Karpas-422 (cell line): ENCODE data around the gene CSRNP3. TPM values are rescaled to one million over a fixed set of nuclear protein-coding genes. Genes with fewer than 3 reads are reported as not detected.
"Not testable (repeated sequence)": the region's sequence is repeated elsewhere in the genome, so short reads cannot be mapped to it uniquely, and the experiment has no call there.

Experiments used
- DNase-seq: peaks from one replicate; pipeline ENCODE4 v3.0.0-alpha.2; 2015
- H2AFZ ChIP-seq: fragments of 200-600 bp; sonication (generic); 2 replicates; pipeline ENCODE4 v1.6.1; 2014; ENCODE audit warnings: antibody characterized with exemption, low read length, mixed read lengths
- H3K27ac ChIP-seq: fragments of 200-600 bp; sonication (generic); 2 replicates; pipeline ENCODE4 v1.5.1; 2014; ENCODE audit warnings: mild to moderate bottlenecking, low read length, moderate library complexity
- H3K27me3 ChIP-seq: fragments of 200-600 bp; sonication (generic); 2 replicates; pipeline ENCODE4 v1.6.1; 2014; ENCODE audit warnings: low read length, mixed read lengths
- H3K36me3 ChIP-seq: fragments of 200-600 bp; sonication (generic); 2 replicates; pipeline ENCODE4 v1.6.1; 2014; ENCODE audit warnings: low read length, mixed read lengths; ENCODE audit not compliant: insufficient read depth
- H3K4me1 ChIP-seq: fragments of 200-600 bp; sonication (generic); 2 replicates; pipeline ENCODE4 v1.6.1; 2014; ENCODE audit warnings: mild to moderate bottlenecking, low read length, mixed read lengths
- H3K4me2 ChIP-seq: fragments of 200-600 bp; sonication (generic); 2 replicates; pipeline ENCODE4 v1.6.1; 2014; ENCODE audit warnings: low read length, low read depth, mild to moderate bottlenecking; ENCODE audit not compliant: poor library complexity, severe bottlenecking
- H3K4me3 ChIP-seq: fragments of 200-600 bp; sonication (generic); 2 replicates; pipeline ENCODE4 v1.5.1; 2014; ENCODE audit warnings: mild to moderate bottlenecking, antibody characterized with exemption, low read length, mixed read lengths
- H3K79me2 ChIP-seq: fragments of 200-600 bp; sonication (generic); 2 replicates; pipeline ENCODE4 v1.6.1; 2014; ENCODE audit warnings: mild to moderate bottlenecking, low read length, mixed read lengths
- H3K9ac ChIP-seq: fragments of 200-600 bp; sonication (generic); 2 replicates; pipeline ENCODE4 v1.6.0; 2014; ENCODE audit warnings: low read length
- H3K9me2 ChIP-seq: fragments of 200-600 bp; sonication (generic), shearing (Covaris generic); replicated peaks from 2 replicates; pipeline ENCODE4 v1.6.0; 2014; ENCODE audit warnings: mild to moderate bottlenecking, low read length, moderate library complexity; ENCODE audit not compliant: insufficient read depth
- H3K9me3 ChIP-seq: fragments of 300-700, 200-600 bp; sonication (generic); 2 replicates; pipeline ENCODE4 v1.6.1; 2014; ENCODE audit warnings: low read length, mixed read lengths
- H4K20me1 ChIP-seq: fragments of 200-600 bp; sonication (generic); 2 replicates; pipeline ENCODE4 v1.6.1; 2014; ENCODE audit warnings: mild to moderate bottlenecking, antibody characterized with exemption, low read length, low read depth; ENCODE audit not compliant: insufficient read depth
- total RNA-seq: library from RNA; depleted of rRNA; stranded (reverse); fragments of >200 nt; shearing (Covaris generic); gene quantifications from 2 replicates; pipeline ENCODE4 v1.2.3, GENCODE V29; 2014; ENCODE audit warnings: low replicate concordance

The CSRNP3 gene
- total RNA-seq, 1 experiment from 2014 or later = 16.8 TPM

DNA sequence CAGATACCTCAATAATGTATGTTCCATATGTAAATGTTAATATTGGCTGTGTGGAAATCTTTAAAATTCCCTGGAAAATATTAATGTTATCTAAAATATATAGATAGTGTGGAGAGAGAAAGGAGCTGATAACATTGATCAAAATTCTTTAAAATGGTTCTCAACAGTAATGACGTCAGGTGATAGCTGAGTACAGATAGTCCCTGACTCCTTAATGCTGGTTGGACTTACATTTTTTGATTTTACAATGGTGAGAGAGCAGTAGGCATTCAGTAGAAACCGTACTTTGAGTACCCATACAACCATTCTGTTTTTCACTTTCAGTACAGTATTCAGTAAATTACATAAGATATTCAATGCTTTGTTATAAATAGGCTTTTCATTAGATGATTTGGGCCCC is 177.9 kb downstream of the CSRNP3 start:
- Histone ChIP-seq H4K20me1 (no peaks in the 10 kb centered on the region), H3K9me3 (no peaks in the 10 kb centered on the region), H3K4me1 (no peaks in the 10 kb centered on the region), H3K36me3 (no peaks in the 10 kb centered on the region), H3K79me2 (peaks cover 22% of the 10 kb centered on the region), H3K27me3 (no peaks in the 10 kb centered on the region), H3K4me3 (no peak overlapping the region), H3K9ac (no peak overlapping the region), H3K9me2 (no peaks in the 10 kb centered on the region), H3K4me2 (no peak overlapping the region), H3K27ac (no peak overlapping the region), H2AFZ (no peak overlapping the region)
- no peak for DNase-seq

GRCh38 chr2:165648801-165649200 is 179.3 kb downstream of the CSRNP3 start:
- Histone ChIP-seq H3K9me3 (no peaks in the 10 kb centered on the region), H3K27ac (no peak overlapping the region), H3K4me2 (no peak overlapping the region), H3K36me3 (no peaks in the 10 kb centered on the region), H4K20me1 (no peaks in the 10 kb centered on the region), H2AFZ (no peak overlapping the region), H3K27me3 (no peaks in the 10 kb centered on the region), H3K79me2 (peaks cover 22% of the 10 kb centered on the region), H3K4me3 (no peak overlapping the region), H3K9me2 (no peaks in the 10 kb centered on the region), H3K4me1 (no peaks in the 10 kb centered on the region), H3K9ac (no peak overlapping the region)
- no peak for DNase-seq

DNA sequence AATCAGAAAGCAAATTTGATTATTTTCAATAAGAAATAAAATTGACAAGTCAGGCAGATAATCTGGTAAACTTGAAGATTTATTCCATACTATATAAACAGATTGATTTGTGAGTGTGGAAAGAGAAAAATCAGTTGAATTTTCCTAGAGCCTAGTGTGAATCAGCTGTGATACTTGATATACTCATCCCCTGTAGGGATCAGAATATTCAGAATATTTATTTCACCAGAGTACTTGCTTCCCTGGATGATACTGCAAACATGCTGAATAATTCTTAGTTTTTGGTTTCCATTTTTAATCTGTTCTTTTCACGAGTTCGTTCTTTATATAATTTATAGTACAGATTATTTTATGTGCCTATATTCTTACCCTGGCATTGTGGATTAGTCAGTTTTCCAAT is 181.7 kb downstream of the CSRNP3 start:
- no peak overlapping the region for H3K4me2 ChIP-seq
- H3K27me3 ChIP-seq = no peaks in the 10 kb centered on the region
- no peak for DNase-seq
- H3K9me2 ChIP-seq = no peaks in the 10 kb centered on the region
- H4K20me1 ChIP-seq = no peaks in the 10 kb centered on the region
- no peaks in the 10 kb centered on the region for H3K9me3 ChIP-seq
- no peaks in the 10 kb centered on the region for H3K4me1 ChIP-seq
- no peak overlapping the region for H3K9ac ChIP-seq
- H2AFZ ChIP-seq = no peak overlapping the region
- H3K27ac ChIP-seq = no peak overlapping the region
- H3K36me3 ChIP-seq = no peaks in the 10 kb centered on the region
- no peak overlapping the region for H3K4me3 ChIP-seq
- H3K79me2 ChIP-seq = peaks cover 21% of the 10 kb centered on the region

DNA sequence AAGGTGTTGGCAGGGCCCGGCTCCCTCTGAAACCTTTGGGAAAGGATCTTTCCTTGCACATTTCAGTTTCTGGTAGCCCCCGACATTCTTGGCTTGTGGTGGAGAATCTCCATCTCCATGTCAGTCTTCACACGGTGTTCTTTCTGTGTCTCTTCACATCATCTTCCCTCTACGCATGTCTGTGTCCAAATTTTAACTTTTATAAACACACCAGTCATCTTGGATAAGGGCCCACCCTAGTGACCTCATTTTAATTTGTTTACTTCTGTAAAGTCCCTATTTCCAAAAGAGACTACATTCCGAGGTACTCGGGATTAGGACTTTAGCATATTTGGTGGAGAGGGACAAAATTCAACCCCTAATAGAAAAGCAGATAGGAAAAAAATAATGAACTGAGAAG is 186.2 kb downstream of the CSRNP3 start:
- no peak overlapping the region for H3K4me3 ChIP-seq
- H3K4me2 ChIP-seq = no peak overlapping the region
- H3K79me2 ChIP-seq = 0 out of 2 replicates have a peak, but pooled peaks cover 5% of the 10 kb centered on the region
- no peak for DNase-seq
- no peak overlapping the region for H2AFZ ChIP-seq
- no peak overlapping the region for H3K9ac ChIP-seq
- no peaks in the 10 kb centered on the region for H3K4me1 ChIP-seq
- H4K20me1 ChIP-seq = no peaks in the 10 kb centered on the region
- H3K36me3 ChIP-seq = no peaks in the 10 kb centered on the region
- no peaks in the 10 kb centered on the region for H3K9me2 ChIP-seq
- no peaks in the 10 kb centered on the region for H3K9me3 ChIP-seq
- no peak overlapping the region for H3K27ac ChIP-seq
- H3K27me3 ChIP-seq = no peaks in the 10 kb centered on the region

DNA sequence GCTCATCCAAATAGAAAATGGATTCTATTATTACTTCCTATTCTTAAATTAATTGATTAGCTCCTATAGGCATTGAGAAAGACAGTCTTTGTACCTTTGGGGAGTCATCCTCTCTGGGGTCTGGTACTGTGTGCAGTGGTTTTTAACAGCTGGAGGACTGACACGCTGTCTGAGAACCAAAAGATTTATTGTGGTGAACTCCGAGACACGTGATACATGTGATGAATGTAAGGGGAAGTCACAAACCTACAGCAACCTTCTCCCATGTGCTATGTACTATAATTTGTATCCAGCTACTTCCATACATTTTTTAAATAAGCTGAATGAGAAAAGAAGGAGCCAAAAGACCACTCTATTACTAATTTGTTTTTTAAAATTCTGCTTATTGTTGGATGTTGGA is 190.9 kb downstream of the CSRNP3 start:
- H2AFZ ChIP-seq = no peak overlapping the region

DNA sequence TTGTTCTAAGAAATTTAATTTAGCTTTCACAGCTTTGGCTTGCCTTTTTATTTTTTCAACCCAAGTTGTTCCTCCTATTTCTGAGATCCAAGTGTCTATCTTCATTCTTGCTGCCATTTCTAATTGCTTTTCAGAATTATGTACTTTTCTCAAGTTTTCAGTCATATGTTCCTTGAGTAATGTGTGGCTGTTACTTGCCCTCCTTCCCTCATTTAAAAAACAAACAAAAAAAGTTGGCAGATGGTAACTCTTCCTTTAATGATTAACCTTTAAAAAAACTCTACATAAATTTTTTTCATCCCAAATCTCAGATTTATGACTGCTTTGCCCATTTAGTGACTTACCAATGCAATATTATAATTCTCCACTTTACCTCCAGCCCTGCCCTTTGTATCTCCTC is 193.2 kb downstream of the CSRNP3 start:
- Histone ChIP-seq H3K9ac (no peak overlapping the region), H3K9me3 (no peaks in the 10 kb centered on the region), H3K4me1 (no peaks in the 10 kb centered on the region), H3K4me2 (no peak overlapping the region), H3K27me3 (no peaks in the 10 kb centered on the region), H3K36me3 (peaks cover 8% of the 10 kb centered on the region; the same call in 1 of the 2 replicates), H4K20me1 (no peaks in the 10 kb centered on the region), H3K9me2 (no peaks in the 10 kb centered on the region), H3K27ac (no peak overlapping the region), H3K4me3 (no peak overlapping the region), H3K79me2 (no peaks in the 10 kb centered on the region), H2AFZ (no peak overlapping the region)
- DNase-seq = no peak

More for the DNA sequence above, 190.9 kb downstream of the CSRNP3 start:
- Histone ChIP-seq H3K36me3 (peaks cover 8% of the 10 kb centered on the region; the same call in 1 of the 2 replicates), H3K4me2 (no peak overlapping the region), H3K4me3 (no peak overlapping the region), H3K27me3 (no peaks in the 10 kb centered on the region), H3K9me3 (no peaks in the 10 kb centered on the region), H3K9ac (no peak overlapping the region), H3K4me1 (no peaks in the 10 kb centered on the region), H3K9me2 (no peaks in the 10 kb centered on the region), H3K27ac (no peak overlapping the region), H4K20me1 (no peaks in the 10 kb centered on the region), H3K79me2 (no peaks in the 10 kb centered on the region)
- no peak for DNase-seq

GRCh38 chr2:165665614-165666013 is 196.1 kb downstream of the CSRNP3 start:
- peaks cover 10% of the 10 kb centered on the region for H3K36me3 ChIP-seq
- no peak overlapping the region for H3K9ac ChIP-seq
- H4K20me1 ChIP-seq = no peaks in the 10 kb centered on the region
- H3K9me2 ChIP-seq = no peaks in the 10 kb centered on the region
- no peak overlapping the region for H2AFZ ChIP-seq
- no peak overlapping the region for H3K27ac ChIP-seq
- DNase-seq = no peak
- H3K79me2 ChIP-seq = no peaks in the 10 kb centered on the region
- H3K9me3 ChIP-seq = no peaks in the 10 kb centered on the region
- H3K27me3 ChIP-seq = no peaks in the 10 kb centered on the region
- no peak overlapping the region for H3K4me2 ChIP-seq
- H3K4me1 ChIP-seq = no peaks in the 10 kb centered on the region
- H3K4me3 ChIP-seq = no peak overlapping the region

- H3K27me3 ChIP-seq, H3K4me1 ChIP-seq, H3K27ac ChIP-seq, H3K9ac ChIP-seq, H4K20me1 ChIP-seq, H3K9me2 ChIP-seq, H2AFZ ChIP-seq, H3K9me3 ChIP-seq, DNase-seq, H3K4me2 ChIP-seq, H3K4me3 ChIP-seq, H3K79me2 ChIP-seq: not testable (repeated sequence)
- H3K36me3 ChIP-seq = peaks cover 13% of the 10 kb centered on the region
Measured at GRCh38 chr2:165666073-165666472, 196.6 kb downstream of the CSRNP3 start.

DNA sequence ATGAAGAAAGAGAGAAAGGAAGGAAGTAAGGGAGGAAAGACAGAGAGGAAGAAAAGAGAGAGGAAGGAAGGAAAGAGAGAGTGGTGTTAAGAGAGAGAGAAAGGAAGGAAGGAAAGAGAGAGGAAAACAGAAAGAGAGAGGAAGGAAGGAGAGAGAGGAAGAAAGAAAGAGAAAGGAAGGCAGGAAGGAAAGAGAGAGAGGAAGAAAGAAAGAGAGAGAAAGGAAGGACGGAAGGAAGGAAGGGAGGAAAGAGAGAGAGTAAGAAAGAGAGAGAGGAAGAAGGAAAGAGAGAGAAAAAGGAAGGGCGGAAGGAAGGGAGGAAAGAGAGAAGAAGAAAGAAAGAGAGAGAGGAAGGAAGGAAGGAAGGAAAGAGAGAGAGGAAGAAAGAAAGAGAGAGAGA is 197.1 kb downstream of the CSRNP3 start:
- H4K20me1 ChIP-seq = no peaks in the 10 kb centered on the region
- no peaks in the 10 kb centered on the region for H3K27me3 ChIP-seq
- H3K9me2 ChIP-seq = no peaks in the 10 kb centered on the region
- no peak overlapping the region for H3K9ac ChIP-seq
- H3K9me3 ChIP-seq = no peaks in the 10 kb centered on the region
- H3K4me3 ChIP-seq = no peak overlapping the region
- H3K36me3 ChIP-seq = peaks cover 13% of the 10 kb centered on the region
- no peaks in the 10 kb centered on the region for H3K79me2 ChIP-seq
- DNase-seq = no peak
- peaks cover 5% of the 10 kb centered on the region for H3K4me1 ChIP-seq
- no peak overlapping the region for H3K27ac ChIP-seq
- H2AFZ ChIP-seq = no peak overlapping the region
- no peak overlapping the region for H3K4me2 ChIP-seq
